GM20431 (cell line): ENCODE results near the gene SENP6.
"Not testable (repeated sequence)": the region's sequence is repeated elsewhere in the genome, so short reads cannot be mapped to it uniquely, and the experiment has no call there.

Experiments used
- in situ Hi-C: fragments of 300-500 bp; cut with MseI, MboI; formaldehyde crosslinking; loops from one replicate; pipeline ENCODE4 v1.15.0; 2020; ENCODE audit warnings: low sequenced_read_pairs; ENCODE audit not compliant: unreplicated experiment

SENP6 gene

GRCh38 chr6:75601304-75602245 lies at the start of gene SENP6:
Gene SENP6 (plus strand): TSS chr6:75601880. CDS start chr6:75602525, 645 bp downstream.
- in situ Hi-C loops = no loop called here

- in situ Hi-C loops = no loop called here
Observed at GRCh38 chr6:75556240-75556639, 45.4 kb upstream of the SENP6 start.

- in situ Hi-C loops = no loop called here
Observed at GRCh38 chr6:75557068-75557467, 44.6 kb upstream of the SENP6 start.

GRCh38 chr6:75563032-75563431 lies 38.6 kb upstream of the SENP6 start:
- in situ Hi-C loops = no loop called here

- in situ Hi-C loops = no loop called here
Observed at GRCh38 chr6:75566137-75566767, 35.4 kb upstream of the SENP6 start.

- in situ Hi-C loops = no loop called here
Observed at GRCh38 chr6:75568100-75568499, 33.6 kb upstream of the SENP6 start.

GRCh38 chr6:75568965-75569364 lies 32.7 kb upstream of the SENP6 start:
- in situ Hi-C loops = no loop called here

GRCh38 chr6:75570671-75571070 lies 31.0 kb upstream of the SENP6 start:
- in situ Hi-C loops = not testable (repeated sequence)

- in situ Hi-C loops = no loop called here
Observed at GRCh38 chr6:75572072-75572471, 29.6 kb upstream of the SENP6 start.

- in situ Hi-C loops = no loop called here
Observed at GRCh38 chr6:75579951-75580350, 21.7 kb upstream of the SENP6 start.

GRCh38 chr6:75581231-75581630 lies 20.4 kb upstream of the SENP6 start:
- in situ Hi-C loops = no loop called here

GRCh38 chr6:75584552-75584951 lies 17.1 kb upstream of the SENP6 start:
- in situ Hi-C loops = not testable (repeated sequence)

GRCh38 chr6:75588948-75589347 lies 12.7 kb upstream of the SENP6 start:
- in situ Hi-C loops = no loop called here

GRCh38 chr6:75590370-75590769 lies 11.3 kb upstream of the SENP6 start:
- in situ Hi-C loops = no loop called here

GRCh38 chr6:75596380-75596779 lies 5.3 kb upstream of the SENP6 start:
- in situ Hi-C loops = not testable (repeated sequence)

GRCh38 chr6:75600768-75601167 lies 912 bp upstream of the SENP6 start:
- in situ Hi-C loops = no loop called here

- in situ Hi-C loops = no loop called here
Observed at GRCh38 chr6:75602246-75603105, 796 bp downstream of the SENP6 start.

- in situ Hi-C loops = no loop called here
Observed at GRCh38 chr6:75603106-75603420, 1.4 kb downstream of the SENP6 start.

- in situ Hi-C loops = no loop called here
Observed at GRCh38 chr6:75604294-75604693, 2.6 kb downstream of the SENP6 start.

- in situ Hi-C loops = no loop called here
Observed at GRCh38 chr6:75605635-75606034, 4.0 kb downstream of the SENP6 start.

- in situ Hi-C loops = no loop called here
Observed at GRCh38 chr6:75608304-75608703, 6.6 kb downstream of the SENP6 start.
